GM10248 (cell line): ENCODE measurements around the gene ATP9B.

Source experiments
- CTCF ChIA-PET: fragments of 300-600 bp; sonication (Branson Sonifier 250); formaldehyde crosslinking; extraction: SDS; loops from one replicate; lab custom pipeline; 2021; ENCODE audit warnings: antibody characterized with exemption; lab: Yijun Ruan, JAX
- POLR2A ChIA-PET: fragments of 350-650 bp; sonication (Branson Sonifier 250); formaldehyde crosslinking; extraction: SDS; loops from one replicate; lab custom pipeline; 2020; ENCODE audit warnings: antibody characterized with exemption; lab: Yijun Ruan, JAX
- DNase-seq: peaks from one replicate; pipeline ENCODE4 v3.0.0; 2012; ENCODE audit errors: extremely low spot score
- TF ChIP-seq, protein P1 (sequence below): IDR thresholded peaks from 2 replicates; pipeline ENCODE4 v1.5.1; 2012; ENCODE audit warnings: mild to moderate bottlenecking, low read depth; ENCODE audit errors: extremely low read depth, missing control alignments, control extremely low read depth

The ATP9B gene

GRCh38 chr18:79360933-79361332 is 291.7 kb downstream of the ATP9B start:
- POLR2A ChIA-PET: no interaction called here
- TF ChIP-seq, protein P1, sequence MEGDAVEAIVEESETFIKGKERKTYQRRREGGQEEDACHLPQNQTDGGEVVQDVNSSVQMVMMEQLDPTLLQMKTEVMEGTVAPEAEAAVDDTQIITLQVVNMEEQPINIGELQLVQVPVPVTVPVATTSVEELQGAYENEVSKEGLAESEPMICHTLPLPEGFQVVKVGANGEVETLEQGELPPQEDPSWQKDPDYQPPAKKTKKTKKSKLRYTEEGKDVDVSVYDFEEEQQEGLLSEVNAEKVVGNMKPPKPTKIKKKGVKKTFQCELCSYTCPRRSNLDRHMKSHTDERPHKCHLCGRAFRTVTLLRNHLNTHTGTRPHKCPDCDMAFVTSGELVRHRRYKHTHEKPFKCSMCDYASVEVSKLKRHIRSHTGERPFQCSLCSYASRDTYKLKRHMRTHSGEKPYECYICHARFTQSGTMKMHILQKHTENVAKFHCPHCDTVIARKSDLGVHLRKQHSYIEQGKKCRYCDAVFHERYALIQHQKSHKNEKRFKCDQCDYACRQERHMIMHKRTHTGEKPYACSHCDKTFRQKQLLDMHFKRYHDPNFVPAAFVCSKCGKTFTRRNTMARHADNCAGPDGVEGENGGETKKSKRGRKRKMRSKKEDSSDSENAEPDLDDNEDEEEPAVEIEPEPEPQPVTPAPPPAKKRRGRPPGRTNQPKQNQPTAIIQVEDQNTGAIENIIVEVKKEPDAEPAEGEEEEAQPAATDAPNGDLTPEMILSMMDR: no peak
- DNase-seq: no peak
- CTCF ChIA-PET: interaction anchor here (1.0 to 2.0 kb wide), 5 partner anchors 12 to 20 kb away, joined by 3 to 7 read pairs (median 6); no protein-coding TSS in a partner anchor

DNA sequence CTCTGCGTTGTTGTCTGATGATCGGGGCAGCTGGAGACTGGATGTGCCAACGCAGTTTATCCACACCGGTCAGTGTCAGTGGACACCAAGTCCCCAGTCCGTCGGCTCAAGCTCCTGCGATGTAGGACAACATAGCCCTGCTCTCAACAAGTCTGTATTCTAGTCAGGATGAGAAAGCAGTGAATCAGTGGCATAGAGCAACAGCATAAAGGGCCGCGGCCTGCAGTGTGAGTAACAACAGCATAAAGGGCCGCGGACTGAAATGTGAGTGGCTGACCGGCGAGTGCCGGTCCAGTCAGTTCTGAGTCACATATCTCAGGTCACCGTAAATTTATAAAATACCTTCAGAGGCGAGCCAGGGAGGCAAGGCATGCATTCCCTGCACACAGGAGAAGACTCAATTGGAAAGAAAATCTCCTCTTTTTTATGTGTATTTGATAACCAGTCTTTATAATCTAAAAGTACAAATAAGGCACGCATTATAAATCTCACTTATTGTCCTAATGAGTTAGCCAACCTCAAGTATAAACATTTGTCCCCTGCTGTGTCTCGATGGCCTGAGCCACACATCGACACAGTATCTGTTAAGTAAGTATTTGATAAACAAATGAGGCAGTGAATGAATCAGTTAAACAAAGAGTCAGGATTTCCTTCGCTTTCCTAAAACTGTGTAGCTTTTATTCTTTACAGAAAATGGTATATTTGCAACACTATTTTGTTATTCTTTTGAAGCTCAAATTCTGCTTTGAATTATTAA is 292.8 kb downstream of the ATP9B start:
- CTCF ChIA-PET: interaction anchor here (0.9 to 2.0 kb wide), 4 partner anchors 10 to 19 kb away, joined by 3 to 7 read pairs (median 5); no protein-coding TSS in a partner anchor
- POLR2A ChIA-PET: no interaction called here
- TF ChIP-seq, protein P1: no peak
- no peak for DNase-seq

DNA sequence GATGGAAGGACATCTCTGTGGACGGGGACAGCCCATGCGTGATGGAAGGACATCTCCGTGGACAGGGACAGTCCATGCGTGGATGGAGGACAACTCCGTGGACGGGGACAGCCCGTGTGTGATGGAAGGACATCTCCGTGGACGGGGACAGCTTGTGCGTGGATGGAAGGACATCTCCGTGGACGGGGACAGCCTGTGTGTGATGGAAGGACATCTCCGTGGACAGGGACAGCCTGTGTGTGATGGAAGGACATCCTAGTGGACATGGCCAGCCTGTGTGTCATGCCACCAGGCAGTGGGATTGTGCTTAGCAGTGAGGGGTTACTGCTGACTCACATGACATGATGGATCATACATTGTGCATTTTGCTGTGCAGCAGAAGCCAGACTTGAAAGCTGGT is 296.5 kb downstream of the ATP9B start:
- CTCF ChIA-PET: interaction anchor here (0.9 kb wide), 1 partner anchor 15 kb away, joined by 3 read pairs; no protein-coding TSS in a partner anchor
- POLR2A ChIA-PET: no interaction called here

GRCh38 chr18:79366177-79367094 is 297.2 kb downstream of the ATP9B start:
- ChIA-PET CTCF (interaction anchor here (0.9 kb wide), 1 partner anchor 14 kb away, joined by 3 read pairs; no protein-coding TSS in a partner anchor), POLR2A (no interaction called here)
- TF ChIP-seq, protein P1: no peak
- DNase-seq: no peak

More for the DNA sequence above, 296.5 kb downstream of the ATP9B start:
- DNase-seq: no peak
- TF ChIP-seq, protein P1: no peak

DNA sequence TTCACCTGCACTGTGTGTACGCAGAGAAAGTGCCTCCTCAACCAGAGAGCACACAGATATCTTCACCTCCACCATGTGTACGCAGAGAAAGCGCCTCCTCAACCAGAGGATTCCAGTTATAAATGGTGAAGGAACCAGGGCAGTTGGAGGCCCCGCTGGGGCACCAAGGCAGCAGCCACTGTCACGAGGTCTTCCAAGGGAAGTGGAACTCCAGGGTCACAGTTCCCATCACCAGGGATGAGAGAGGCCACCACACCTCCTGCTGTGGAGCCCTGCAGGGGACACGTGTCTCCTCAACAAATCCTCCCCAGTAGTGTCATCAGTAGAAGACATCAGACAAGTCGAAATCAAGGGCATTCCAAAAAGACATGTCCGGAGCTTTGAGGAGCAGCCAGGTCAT is 298.3 kb downstream of the ATP9B start:
- ChIA-PET CTCF (interaction anchor here (1.5 to 2.3 kb wide), 2 partner anchors 8 to 13 kb away, joined by 3 to 11 read pairs; no protein-coding TSS in a partner anchor), POLR2A (no interaction called here)
- DNase-seq: no peak
- TF ChIP-seq, protein P1: no peak

GRCh38 chr18:79367989-79368388 is 298.8 kb downstream of the ATP9B start:
- no peak for DNase-seq
- ChIA-PET CTCF (interaction anchor here (1.5 to 2.3 kb wide), 2 partner anchors 8 to 13 kb away, joined by 3 to 11 read pairs; no protein-coding TSS in a partner anchor), POLR2A (no interaction called here)

More at GRCh38 chr18:79367989-79368388, 298.8 kb downstream of the ATP9B start:
- TF ChIP-seq, protein P1: no peak
